ENCODE results near the gene TMBIM1. TPM values are rescaled to one million over a fixed set of nuclear protein-coding genes. Genes with fewer than 3 reads are reported as not detected.

Gene TMBIM1
- total RNA-seq, 5 donors from 2014 or later (not counting 1 experiment from before 2014, with no cell fraction given) = 78.8 to 166 (median 144) TPM

GRCh38 chr2:218267259-218267658 is 25.0 kb downstream of the TMBIM1 start:
- Histone ChIP-seq H3K27me3 (replicated peaks in 1 of 2; ENCODE audit: control insufficient read depth in 2 of 2, extremely low read depth in 1 of 2, insufficient read depth in 2 of 2, low read length in 1 of 2) (no peaks in the 10 kb centered on the region), H3K27ac (ENCODE audit: low read length) (no peak overlapping the region), H3K4me3 (ENCODE audit: control insufficient read depth in 1 of 2, extremely low read depth in 1 of 2, low read length in 1 of 2) (no peak overlapping the region), H3K4me1 (ENCODE audit: control insufficient read depth in 1 of 2, extremely low read depth in 1 of 2, insufficient read depth in 2 of 2, low read length in 2 of 2) (peaks cover 16 to 54% of the 10 kb centered on the region in 2 experiments), H3K36me3 (ENCODE audit: control insufficient read depth in 2 of 2, extremely low read depth in 1 of 2, insufficient read depth in 1 of 2, low read length in 1 of 2) (peaks cover 14 to 47% of the 10 kb centered on the region in 2 donors), H3K9me3 (no peaks in the 10 kb centered on the region)
- Mint-ChIP-seq H3K4me1 (peaks cover 36 to 52% (median 42%) of the 10 kb centered on the region in 3 donors), H3K27ac (peak overlapping the region in 1 of 2 donors; percentile 48), H3K27me3 (no peaks in the 10 kb centered on the region), H3K36me3 (peaks cover 33% of the 10 kb centered on the region), H3K9me3 (no peaks in the 10 kb centered on the region), H3K4me3 (peak overlapping the region in 2 of 3 donors; percentile 13 to 17)
- WGBS (ENCODE audit: insufficient coverage) = 100% methylated on average over 5 of the region's 6 CpGs
- DNase-seq (no peak), ATAC-seq (replicated peaks in 1 of 4) (no peak)
- ChIA-PET CTCF (no interaction called here), POLR2A (interaction anchor here in 1 of 2 donors (0.6 to 1.1 kb wide), 3 partner anchors 8 to 137 kb away, joined by 3 to 4 read pairs (median 3); no protein-coding TSS in a partner anchor)

GRCh38 chr2:218266316-218266979 is 25.9 kb downstream of the TMBIM1 start:
- ChIA-PET POLR2A (interaction anchor here in 1 of 2 donors (1.1 kb wide), 1 partner anchor 7 kb away, joined by 3 read pairs; no protein-coding TSS in a partner anchor), CTCF (no interaction called here)
- Histone ChIP-seq H3K36me3 (ENCODE audit: control insufficient read depth in 2 of 2, extremely low read depth in 1 of 2, insufficient read depth in 1 of 2, low read length in 1 of 2) (peaks cover 18 to 43% of the 10 kb centered on the region in 2 donors), H3K27me3 (replicated peaks in 1 of 2; ENCODE audit: control insufficient read depth in 2 of 2, extremely low read depth in 1 of 2, insufficient read depth in 2 of 2, low read length in 1 of 2) (no peaks in the 10 kb centered on the region), H3K9me3 (no peaks in the 10 kb centered on the region), H3K4me1 (ENCODE audit: control insufficient read depth in 1 of 2, extremely low read depth in 1 of 2, insufficient read depth in 2 of 2, low read length in 2 of 2) (peaks cover 12 to 47% of the 10 kb centered on the region in 2 experiments), H3K27ac (ENCODE audit: low read length) (no peak overlapping the region), H3K4me3 (ENCODE audit: control insufficient read depth in 1 of 2, extremely low read depth in 1 of 2, low read length in 1 of 2) (no peak overlapping the region)
- Mint-ChIP-seq H3K27me3 (no peaks in the 10 kb centered on the region), H3K4me3 (no peak overlapping the region), H3K9me3 (no peaks in the 10 kb centered on the region), H3K27ac (no peak overlapping the region), H3K4me1 (peaks cover 28 to 44% (median 33%) of the 10 kb centered on the region in 3 donors), H3K36me3 (peaks cover 33% of the 10 kb centered on the region)
- ATAC-seq (replicated peaks in 1 of 4) = no peak
- WGBS (ENCODE audit: insufficient coverage) = 92% methylated on average over 14 of the region's 15 CpGs
- DNase-seq = no peak

GRCh38 chr2:218265626-218266025 is 26.7 kb downstream of the TMBIM1 start:
- Histone ChIP-seq H3K4me3 (ENCODE audit: control insufficient read depth in 1 of 2, extremely low read depth in 1 of 2, low read length in 1 of 2) (no peak overlapping the region), H3K4me1 (ENCODE audit: control insufficient read depth in 1 of 2, extremely low read depth in 1 of 2, insufficient read depth in 2 of 2, low read length in 2 of 2) (peaks cover 5 to 38% of the 10 kb centered on the region in 2 experiments), H3K27me3 (replicated peaks in 1 of 2; ENCODE audit: control insufficient read depth in 2 of 2, extremely low read depth in 1 of 2, insufficient read depth in 2 of 2, low read length in 1 of 2) (no peaks in the 10 kb centered on the region), H3K9me3 (no peaks in the 10 kb centered on the region), H3K36me3 (ENCODE audit: control insufficient read depth in 2 of 2, extremely low read depth in 1 of 2, insufficient read depth in 1 of 2, low read length in 1 of 2) (peaks cover 18 to 43% of the 10 kb centered on the region in 2 donors), H3K27ac (ENCODE audit: low read length) (no peak overlapping the region)
- ChIA-PET CTCF (interaction anchor here in 1 of 2 donors (0.5 kb wide), 1 partner anchor 145 kb away, joined by 3 read pairs; no protein-coding TSS in a partner anchor), POLR2A (no interaction called here)
- peak overlapping the region in 1 of 2 donors; percentile 55 for H3K27ac Mint-ChIP-seq
- no peaks in the 10 kb centered on the region for H3K9me3 Mint-ChIP-seq
- H3K27me3 Mint-ChIP-seq = no peaks in the 10 kb centered on the region
- ATAC-seq (replicated peaks in 1 of 4) = no peak
- peaks cover 20 to 38% (median 26%) of the 10 kb centered on the region in 3 donors for H3K4me1 Mint-ChIP-seq
- 94% methylated on average over 8 of the region's 8 CpGs for WGBS (ENCODE audit: insufficient coverage)
- H3K36me3 Mint-ChIP-seq = peaks cover 33% of the 10 kb centered on the region
- H3K4me3 Mint-ChIP-seq = no peak overlapping the region
- DNase-seq = no peak

- H3K36me3 Mint-ChIP-seq = peaks cover 33% of the 10 kb centered on the region
- Histone ChIP-seq H3K9me3 (no peaks in the 10 kb centered on the region), H3K36me3 (ENCODE audit: control insufficient read depth in 2 of 2, extremely low read depth in 1 of 2, insufficient read depth in 1 of 2, low read length in 1 of 2) (peaks cover 18 to 43% of the 10 kb centered on the region in 2 donors), H3K27me3 (replicated peaks in 1 of 2; ENCODE audit: control insufficient read depth in 2 of 2, extremely low read depth in 1 of 2, insufficient read depth in 2 of 2, low read length in 1 of 2) (no peaks in the 10 kb centered on the region), H3K27ac (ENCODE audit: low read length) (no peak overlapping the region), H3K4me1 (ENCODE audit: control insufficient read depth in 1 of 2, extremely low read depth in 1 of 2, insufficient read depth in 2 of 2, low read length in 2 of 2) (peaks cover 4 to 36% of the 10 kb centered on the region in 2 experiments), H3K4me3 (ENCODE audit: control insufficient read depth in 1 of 2, extremely low read depth in 1 of 2, low read length in 1 of 2) (no peak overlapping the region)
- no peak for DNase-seq
- H3K4me3 Mint-ChIP-seq = no peak overlapping the region
- ATAC-seq (replicated peaks in 1 of 4) = no peak
- CTCF ChIA-PET = no interaction called here
- POLR2A ChIA-PET = no interaction called here
- no peaks in the 10 kb centered on the region for H3K27me3 Mint-ChIP-seq
- no peak overlapping the region for H3K27ac Mint-ChIP-seq
- 94% methylated on average over 21 of the region's 22 CpGs for WGBS (ENCODE audit: insufficient coverage)
- H3K9me3 Mint-ChIP-seq = no peaks in the 10 kb centered on the region
- peaks cover 17 to 31% (median 26%) of the 10 kb centered on the region in 3 donors for H3K4me1 Mint-ChIP-seq
Measured at GRCh38 chr2:218264773-218265561, 27.3 kb downstream of the TMBIM1 start.

GRCh38 chr2:218263817-218264641 is 28.3 kb downstream of the TMBIM1 start:
- peaks cover 29% of the 10 kb centered on the region for H3K36me3 Mint-ChIP-seq
- 88% methylated on average over 11 of the region's 17 CpGs for WGBS (ENCODE audit: insufficient coverage)
- H3K9me3 Mint-ChIP-seq = no peaks in the 10 kb centered on the region
- H3K27ac Mint-ChIP-seq = no peak overlapping the region
- ATAC-seq (replicated peaks in 1 of 4) (no peak), DNase-seq (no peak)
- H3K27me3 ChIP-seq (replicated peaks in 1 of 2; ENCODE audit: control insufficient read depth in 2 of 2, extremely low read depth in 1 of 2, insufficient read depth in 2 of 2, low read length in 1 of 2) = no peaks in the 10 kb centered on the region
- no peaks in the 10 kb centered on the region for H3K9me3 ChIP-seq
- H3K4me1 ChIP-seq (ENCODE audit: control insufficient read depth in 1 of 2, extremely low read depth in 1 of 2, insufficient read depth in 2 of 2, low read length in 2 of 2) = peaks cover 2 to 35% of the 10 kb centered on the region in 2 experiments
- H3K27me3 Mint-ChIP-seq = no peaks in the 10 kb centered on the region
- peaks cover 18 to 43% of the 10 kb centered on the region in 2 donors for H3K36me3 ChIP-seq (ENCODE audit: control insufficient read depth in 2 of 2, extremely low read depth in 1 of 2, insufficient read depth in 1 of 2, low read length in 1 of 2)
- no peak overlapping the region for H3K4me3 Mint-ChIP-seq
- CTCF ChIA-PET = interaction anchor here in 1 of 2 donors (0.6 kb wide), 1 partner anchor 20 kb away, joined by 3 read pairs; no protein-coding TSS in a partner anchor
- H3K4me3 ChIP-seq (ENCODE audit: control insufficient read depth in 1 of 2, extremely low read depth in 1 of 2, low read length in 1 of 2) = no peak overlapping the region
- H3K4me1 Mint-ChIP-seq = peaks cover 17 to 31% (median 25%) of the 10 kb centered on the region in 3 donors
- H3K27ac ChIP-seq (ENCODE audit: low read length) = no peak overlapping the region
- POLR2A ChIA-PET = no interaction called here
